Endodermal cell (in vitro differentiated cells): Measurements from ENCODE around the gene KCNH3. TPM values are rescaled to one million over a fixed set of nuclear protein-coding genes. Genes with fewer than 3 reads are reported as not detected.

ENCODE experiments used
- DNase-seq: peaks from one replicate; pipeline ENCODE4 v3.0.0-alpha.2; 2017
- H3K27ac ChIP-seq: 2 replicates; pipeline ENCODE4 v1.5.1; 2013; ENCODE audit warnings: mild to moderate bottlenecking, low read depth, low read length, moderate library complexity
- H3K27me3 ChIP-seq: 2 replicates; pipeline ENCODE4 v1.6.1; 2013; ENCODE audit warnings: mild to moderate bottlenecking, low read length, moderate library complexity; ENCODE audit not compliant: insufficient read depth, control insufficient read depth, poor library complexity, severe bottlenecking
- H3K36me3 ChIP-seq: 2 replicates; pipeline ENCODE4 v1.7.0; 2013; ENCODE audit warnings: mild to moderate bottlenecking, low read length, moderate library complexity; ENCODE audit not compliant: control insufficient read depth, insufficient read depth
- H3K4me1 ChIP-seq: one replicate; pipeline ENCODE4 v1.7.0; 2013; ENCODE audit warnings: low read length; ENCODE audit not compliant: control insufficient read depth, insufficient read depth
- H3K4me3 ChIP-seq: 2 replicates; pipeline ENCODE4 v1.5.1; 2013; ENCODE audit warnings: mild to moderate bottlenecking, low read length, moderate library complexity
- H3K9ac ChIP-seq: 2 replicates; pipeline ENCODE4 v1.6.1; 2013; ENCODE audit warnings: mild to moderate bottlenecking, low read length, moderate library complexity; ENCODE audit not compliant: poor library complexity, severe bottlenecking; ENCODE audit errors: extremely low read depth
- H3K9me3 ChIP-seq: 2 replicates; pipeline ENCODE4 v1.6.1; 2013; ENCODE audit warnings: mild to moderate bottlenecking, low read length, moderate library complexity; ENCODE audit not compliant: control insufficient read depth
- H3K27ac Mint-ChIP-seq: 2 replicates; pipeline ENCODE4 v1.8.0; 2020; ENCODE audit warnings: mixed read lengths
- H3K27me3 Mint-ChIP-seq: 2 replicates; pipeline ENCODE4 v1.8.0; 2021; ENCODE audit warnings: mild to moderate bottlenecking, mixed read lengths; ENCODE audit not compliant: insufficient read depth
- H3K36me3 Mint-ChIP-seq: 2 replicates; pipeline ENCODE4 v1.8.0; 2020; ENCODE audit warnings: low read depth, mixed read lengths
- H3K4me1 Mint-ChIP-seq: 2 replicates; pipeline ENCODE4 v1.8.0; 2020; ENCODE audit warnings: mixed read lengths
- H3K4me3 Mint-ChIP-seq: 2 replicates; pipeline ENCODE4 v1.8.0; 2020; ENCODE audit warnings: mild to moderate bottlenecking, moderate library complexity, mixed read lengths
- H3K9me3 Mint-ChIP-seq: 2 replicates; pipeline ENCODE4 v1.8.0; 2020; ENCODE audit warnings: mild to moderate bottlenecking, mixed read lengths
- CTCF ChIP-seq: fragments of 200-600 bp; sonication (generic); conservative IDR thresholded peaks from 2 replicates; pipeline ENCODE4 v1.5.0; 2021; ENCODE audit warnings: antibody characterized with exemption, mild to moderate bottlenecking
- WGBS, 2 experiments: methylation state at CpG; one replicate each; pipeline versions ENCODE4 v1.1.5 to v1.1.7; 2013; ENCODE audit warnings: missing lambda C conversion rate in 2 of 2, mixed read lengths in 1 of 2; ENCODE audit not compliant: insufficient coverage in 1 of 2, insufficient read length in 1 of 2; 5-methylcytosine and 5-hydroxymethylcytosine counted together
- total RNA-seq, 2 donors: library from RNA; stranded (reverse); fragmentation: NEBNext Ultra II Directional in 1 of 2; extraction: Animal tissue kit (Norgen Biotek cat#: 25700) in 1 of 2; gene quantifications; 2 replicates in 1 of 2; 3 replicates in 1 of 2; pipeline ENCODE4 v1.2.1, GENCODE V29; 2021

The KCNH3 gene
- total RNA-seq, 2 donors from 2014 or later = 1.00 to 1.5 TPM

- 92 to 97% methylated on average over 6 of the region's 6 CpGs for WGBS, 2 experiments
- peaks cover 60% of the 10 kb centered on the region for H3K36me3 Mint-ChIP-seq
- H3K4me3 ChIP-seq = no peak overlapping the region
Observed at GRCh38 chr12:49524660-49525324, 14.0 kb upstream of the KCNH3 start.

DNA sequence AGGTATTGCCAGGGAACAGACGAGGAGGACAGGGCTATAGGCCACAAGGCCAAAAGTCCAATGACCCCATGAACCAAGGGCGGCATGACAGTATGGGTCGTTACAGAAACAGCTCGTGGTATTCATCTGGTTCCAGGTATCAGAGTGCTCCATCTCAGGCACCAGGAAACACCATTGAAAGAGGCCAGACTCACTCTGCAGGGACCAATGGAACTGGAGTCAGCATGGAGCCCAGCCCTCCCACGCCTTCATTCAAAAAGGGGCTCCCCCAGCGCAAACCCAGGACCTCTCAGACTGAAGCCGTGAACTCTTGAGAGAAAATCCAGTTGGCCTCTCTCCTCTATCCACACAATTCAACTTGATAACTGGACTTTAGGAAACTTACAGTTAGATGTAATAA, 12.9 kb upstream of the KCNH3 start:
- H3K27me3 ChIP-seq = no peaks in the 10 kb centered on the region
- no peak for DNase-seq
- peaks cover 59% of the 10 kb centered on the region for H3K36me3 Mint-ChIP-seq
- no peaks in the 10 kb centered on the region for H3K4me1 ChIP-seq
- no peak overlapping the region for H3K4me3 ChIP-seq
- H3K4me1 Mint-ChIP-seq = peaks cover 5% of the 10 kb centered on the region
- WGBS, 2 experiments = 89 to 99% methylated on average over 5 to 7 of the region's 7 CpGs
- H3K36me3 ChIP-seq = peaks cover 58% of the 10 kb centered on the region
- H3K4me3 Mint-ChIP-seq = no peak overlapping the region
- no peaks in the 10 kb centered on the region for H3K27me3 Mint-ChIP-seq
- no peak overlapping the region for H3K9ac ChIP-seq
- H3K9me3 ChIP-seq = no peaks in the 10 kb centered on the region
- peaks cover 3% of the 10 kb centered on the region for H3K9me3 Mint-ChIP-seq
- no peak overlapping the region for H3K27ac ChIP-seq
- H3K27ac Mint-ChIP-seq = peak overlapping the region; percentile 46
- TF ChIP-seq CTCF = no peak

More at GRCh38 chr12:49524660-49525324, 14.0 kb upstream of the KCNH3 start:
- Mint-ChIP-seq H3K27ac (no peak overlapping the region), H3K4me3 (no peak overlapping the region), H3K4me1 (peaks cover 5% of the 10 kb centered on the region), H3K9me3 (peaks cover 3% of the 10 kb centered on the region), H3K27me3 (no peaks in the 10 kb centered on the region)
- no peak for TF ChIP-seq CTCF
- Histone ChIP-seq H3K27me3 (no peaks in the 10 kb centered on the region), H3K9ac (no peak overlapping the region), H3K9me3 (no peaks in the 10 kb centered on the region), H3K27ac (no peak overlapping the region), H3K4me1 (no peaks in the 10 kb centered on the region), H3K36me3 (peaks cover 60% of the 10 kb centered on the region)
- no peak for DNase-seq

- 95 to 100% methylated on average over 1 to 7 of the region's 7 CpGs for WGBS, 2 experiments
- Histone ChIP-seq H3K27ac (no peak overlapping the region), H3K9me3 (no peaks in the 10 kb centered on the region), H3K4me3 (no peak overlapping the region), H3K4me1 (no peaks in the 10 kb centered on the region), H3K27me3 (no peaks in the 10 kb centered on the region), H3K36me3 (peaks cover 42% of the 10 kb centered on the region), H3K9ac (no peak overlapping the region)
- Mint-ChIP-seq H3K9me3 (peaks cover 3% of the 10 kb centered on the region), H3K27me3 (no peaks in the 10 kb centered on the region), H3K4me1 (peaks cover 5% of the 10 kb centered on the region), H3K4me3 (no peak overlapping the region), H3K36me3 (peaks cover 49% of the 10 kb centered on the region), H3K27ac (no peak overlapping the region)
- no peak for DNase-seq
- no peak for TF ChIP-seq CTCF
Observed at GRCh38 chr12:49527361-49528130, 11.3 kb upstream of the KCNH3 start.
